WTC11 (cell line): ENCODE measurements around the gene CRYZ. TPM values are rescaled to one million over a fixed set of nuclear protein-coding genes. Genes with fewer than 3 reads are reported as not detected.

Source experiments
- ATAC-seq: fragments of 200-7000 bp; cut with Tn5 transposase; 2 replicates; pipeline ENCODE4 v1.10.0; 2021; ENCODE audit warnings: mild to moderate bottlenecking, moderate library complexity
- CTCF ChIA-PET: fragments of 300-600 bp; sonication (Branson Sonifier 250); formaldehyde crosslinking; loops from one replicate; lab custom pipeline; 2021; ENCODE audit warnings: antibody characterized with exemption; lab: Charles Lee
- POLR2A ChIA-PET: fragments of 350-600 bp; sonication (Branson Sonifier 250); formaldehyde crosslinking; loops from one replicate; lab custom pipeline; 2021; ENCODE audit warnings: antibody characterized with exemption; lab: Charles Lee
- DNase-seq: peaks from one replicate; pipeline ENCODE4 v3.0.0; 2021; ENCODE audit warnings: low spot score
- H3K27ac Mint-ChIP-seq: 2 replicates; pipeline ENCODE4 v1.8.0; 2021; ENCODE audit warnings: mixed read lengths
- H3K27me3 Mint-ChIP-seq: 2 replicates; pipeline ENCODE4 v1.8.0; 2021; ENCODE audit warnings: low read depth, mild to moderate bottlenecking, moderate library complexity, mixed read lengths
- H3K36me3 Mint-ChIP-seq: 2 replicates; pipeline ENCODE4 v1.8.0; 2021; ENCODE audit warnings: mixed read lengths
- H3K4me1 Mint-ChIP-seq: 2 replicates; pipeline ENCODE4 v1.8.0; 2022; ENCODE audit warnings: mixed read lengths
- H3K4me3 Mint-ChIP-seq: 2 replicates; pipeline ENCODE4 v1.8.0; 2021; ENCODE audit warnings: mild to moderate bottlenecking, moderate library complexity, mixed read lengths
- H3K9me3 Mint-ChIP-seq: 2 replicates; pipeline ENCODE4 v1.8.0; 2021; ENCODE audit warnings: mixed read lengths
- AFF4 ChIP-seq: sonication (generic); formaldehyde crosslinking; IDR thresholded peaks from 2 replicates; pipeline ENCODE4 v1.8.1; 2023; ENCODE audit warnings: mild to moderate bottlenecking, missing genetic modification reagents, borderline replicate concordance
- ATF2 ChIP-seq: sonication (generic); formaldehyde crosslinking; IDR thresholded peaks from 2 replicates; pipeline ENCODE4 v1.8.1; 2022; ENCODE audit warnings: low read depth, missing genetic modification reagents, borderline replicate concordance
- ATF3 ChIP-seq: sonication (generic); formaldehyde crosslinking; conservative IDR thresholded peaks from 2 replicates; pipeline ENCODE4 v1.8.1; 2022; ENCODE audit warnings: mild to moderate bottlenecking, missing genetic modification reagents
- CBFB ChIP-seq: sonication (generic); formaldehyde crosslinking; IDR thresholded peaks from 2 replicates; pipeline ENCODE4 v1.8.1; 2022; ENCODE audit warnings: mild to moderate bottlenecking, low read depth, missing genetic modification reagents
- CREM ChIP-seq: sonication (generic); formaldehyde crosslinking; IDR thresholded peaks from 2 replicates; pipeline ENCODE4 v1.8.1; 2022; ENCODE audit warnings: mild to moderate bottlenecking, missing genetic modification reagents, moderate library complexity
- CTCF ChIP-seq: fragments of 200-600 bp; IDR thresholded peaks from 2 replicates; pipeline ENCODE4 v1.8.0; 2022; ENCODE audit warnings: antibody characterized with exemption
- HMGXB4 ChIP-seq: sonication (generic); formaldehyde crosslinking; IDR thresholded peaks from 2 replicates; pipeline ENCODE4 v1.8.1; 2023; ENCODE audit warnings: mild to moderate bottlenecking, moderate library complexity, missing genetic modification reagents
- JAZF1 ChIP-seq: fragments of 250-450 bp; sonication (Bioruptor Pico); IDR thresholded peaks from 2 replicates; pipeline ENCODE4 v1.9.0; 2021; ENCODE audit warnings: moderate library complexity, mild to moderate bottlenecking, inconsistent platforms
- MXD4 ChIP-seq: fragments of 250-450 bp; sonication (Bioruptor Pico); IDR thresholded peaks from 2 replicates; pipeline ENCODE4 v1.8.0; 2021; ENCODE audit warnings: mild to moderate bottlenecking, moderate library complexity, borderline replicate concordance
- PREB ChIP-seq: sonication (generic); formaldehyde crosslinking; IDR thresholded peaks from 2 replicates; pipeline ENCODE4 v1.8.1; 2022; ENCODE audit warnings: mild to moderate bottlenecking, missing genetic modification reagents, moderate library complexity, borderline replicate concordance
- RORB ChIP-seq: fragments of 250-450 bp; sonication (Bioruptor Pico); IDR thresholded peaks from 2 replicates; pipeline ENCODE4 v1.9.0; 2021; ENCODE audit warnings: mild to moderate bottlenecking
- SMAD3 ChIP-seq: sonication (generic); formaldehyde crosslinking; IDR thresholded peaks from 2 replicates; pipeline ENCODE4 v1.8.0; 2022; ENCODE audit warnings: missing genetic modification reagents, mild to moderate bottlenecking, borderline replicate concordance
- USF1 ChIP-seq: sonication (generic); formaldehyde crosslinking; IDR thresholded peaks from 2 replicates; pipeline ENCODE4 v1.8.0; 2022; ENCODE audit warnings: mild to moderate bottlenecking, missing genetic modification reagents
- ZNF232 ChIP-seq: sonication (generic); formaldehyde crosslinking; IDR thresholded peaks from 2 replicates; pipeline ENCODE4 v1.8.0; 2022; ENCODE audit warnings: mild to moderate bottlenecking, missing genetic modification reagents
- ZNF416 ChIP-seq: fragments of 250-450 bp; sonication (Bioruptor Pico); IDR thresholded peaks from 2 replicates; pipeline ENCODE4 v1.9.0; 2021; ENCODE audit warnings: mild to moderate bottlenecking, inconsistent platforms
- ZNF423 ChIP-seq: fragments of 250-450 bp; sonication (Bioruptor Pico); IDR thresholded peaks from 2 replicates; pipeline ENCODE4 v2.1.2; 2022; ENCODE audit warnings: mild to moderate bottlenecking, moderate library complexity
- total RNA-seq: library from RNA; stranded (reverse); gene quantifications from 3 replicates; pipeline ENCODE4 v1.2.3, GENCODE V29; 2021

Gene CRYZ
- total RNA-seq, 1 experiment from 2014 or later = 42.2 TPM

GRCh38 chr1:74681001-74681400 is 51.8 kb downstream of the CRYZ start:
- H3K27me3 Mint-ChIP-seq = no peaks in the 10 kb centered on the region; the same call in 1 of the 2 replicates

GRCh38 chr1:74679811-74680210 is 53.0 kb downstream of the CRYZ start:
- TF ChIP-seq ATF2 (no peak), CTCF (no peak), PREB (no peak), HMGXB4 (no peak), AFF4 (CRISPR knock-in tag) (no peak), ATF3 (CRISPR knock-in tag) (no peak), USF1 (CRISPR knock-in tag) (no peak), ZNF423 (CRISPR knock-in tag) (no peak), JAZF1 (CRISPR knock-in tag) (no peak), MXD4 (CRISPR knock-in tag) (no peak)
- POLR2A ChIA-PET = no interaction called here
- no peak for DNase-seq
- H3K4me3 Mint-ChIP-seq = no peak overlapping the region
- H3K9me3 Mint-ChIP-seq = no peaks in the 10 kb centered on the region
- H3K27ac Mint-ChIP-seq = no peak overlapping the region
- CTCF ChIA-PET = interaction anchor here (0.9 to 3.2 kb wide), 2 partner anchors 10 to 175 kb away, joined by 3 to 12 read pairs; no protein-coding TSS in a partner anchor
- H3K4me1 Mint-ChIP-seq = peaks cover 4% of the 10 kb centered on the region
- no peak for ATAC-seq
- H3K27me3 Mint-ChIP-seq = no peaks in the 10 kb centered on the region; the same call in 1 of the 2 replicates
- no peaks in the 10 kb centered on the region for H3K36me3 Mint-ChIP-seq

More at GRCh38 chr1:74681001-74681400, 51.8 kb downstream of the CRYZ start:
- ChIA-PET CTCF (interaction anchor here (3.2 kb wide), 1 partner anchor 9 kb away, joined by 12 read pairs; no protein-coding TSS in a partner anchor), POLR2A (no interaction called here)
- Mint-ChIP-seq H3K9me3 (no peaks in the 10 kb centered on the region), H3K4me1 (0 out of 2 replicates have a peak, but pooled peaks cover 2% of the 10 kb centered on the region), H3K27ac (no peak overlapping the region), H3K4me3 (no peak overlapping the region), H3K36me3 (no peaks in the 10 kb centered on the region)
- no peak for DNase-seq
- ATAC-seq = no peak
- no peak for TF ChIP-seq ZNF416 (CRISPR knock-in tag)
- no peak for TF ChIP-seq RORB (CRISPR knock-in tag)
- TF ChIP-seq CREM = no peak
- TF ChIP-seq ZNF232 (CRISPR knock-in tag) = no peak
- TF ChIP-seq CBFB = no peak
- no peak for TF ChIP-seq SMAD3 (CRISPR knock-in tag)
